ENCODE data around the gene DDX31.

Gene DDX31

GRCh38 chr9:132632413-132633129 is 37.2 kb downstream of the DDX31 start:
- DNase-seq: no peak

- no peak for DNase-seq
Observed at GRCh38 chr9:132631685-132632084, 38.1 kb downstream of the DDX31 start.

- no peak for DNase-seq
Observed at GRCh38 chr9:132631280-132631679, 38.5 kb downstream of the DDX31 start.

- no peak for DNase-seq
Observed at GRCh38 chr9:132630811-132631210, 39.0 kb downstream of the DDX31 start.

GRCh38 chr9:132630116-132630515 is 39.7 kb downstream of the DDX31 start:
- DNase-seq: no peak

- no peak for DNase-seq
Observed at GRCh38 chr9:132628746-132629145, 41.0 kb downstream of the DDX31 start.

GRCh38 chr9:132627594-132627993 is 42.2 kb downstream of the DDX31 start:
- no peak for DNase-seq

GRCh38 chr9:132627106-132627505 is 42.7 kb downstream of the DDX31 start:
- no peak for DNase-seq

GRCh38 chr9:132626285-132626684 is 43.5 kb downstream of the DDX31 start:
- DNase-seq: no peak

GRCh38 chr9:132622159-132622558 is 47.6 kb downstream of the DDX31 start:
- no peak for DNase-seq

GRCh38 chr9:132616725-132617124 is 53.1 kb downstream of the DDX31 start:
- no peak for DNase-seq

GRCh38 chr9:132615774-132616173 is 54.0 kb downstream of the DDX31 start:
- no peak for DNase-seq

GRCh38 chr9:132614324-132614723 is 55.5 kb downstream of the DDX31 start:
- DNase-seq: no peak

GRCh38 chr9:132610661-132611060 is 59.1 kb downstream of the DDX31 start:
- DNase-seq: no peak

- no peak for DNase-seq
Observed at GRCh38 chr9:132609829-132610228, 60.0 kb downstream of the DDX31 start.

GRCh38 chr9:132609184-132609583 is 60.6 kb downstream of the DDX31 start:
- DNase-seq: no peak

- no peak for DNase-seq
Observed at GRCh38 chr9:132606066-132606465, 63.7 kb downstream of the DDX31 start.

GRCh38 chr9:132605387-132605786 is 64.4 kb downstream of the DDX31 start:
- DNase-seq: no peak

- no peak for DNase-seq
Observed at GRCh38 chr9:132602207-132602606, 67.6 kb downstream of the DDX31 start.

- DNase-seq: no peak
Observed at GRCh38 chr9:132600326-132600984, 69.3 kb downstream of the DDX31 start.

GRCh38 chr9:132597073-132597775 is 72.6 kb downstream of the DDX31 start:
- no peak for DNase-seq

GRCh38 chr9:132596200-132596599 is 73.6 kb downstream of the DDX31 start:
- no peak for DNase-seq

GRCh38 chr9:132595319-132595718 is 74.5 kb downstream of the DDX31 start:
- no peak for DNase-seq

- no peak for DNase-seq
Observed at GRCh38 chr9:132594412-132594811, 75.4 kb downstream of the DDX31 start.

Measured in CD4-positive, alpha-beta T cell treated with Interleukin-10 for 1 hour (primary cell).